HS-27A (cell line): Measurements from ENCODE around the gene KCNMB1.

Experiments
- DNase-seq: peaks from one replicate; pipeline ENCODE4 v3.0.0-alpha.2; 2012; ENCODE audit warnings: low read depth, missing footprints

Gene KCNMB1

GRCh38 chr5:170388818-170389549, at the start of gene KCNMB1:
KCNMB1 (minus strand) TSS chr5:170389367; CDS start chr5:170385447, 3,920 bp downstream.
- no peak for DNase-seq

GRCh38 chr5:170438581-170438980, 49.4 kb upstream of the KCNMB1 start:
- DNase-seq = no peak

- DNase-seq = no peak
Measured at GRCh38 chr5:170437621-170438375, 48.6 kb upstream of the KCNMB1 start.

- no peak for DNase-seq
Measured at GRCh38 chr5:170436335-170436734, 47.2 kb upstream of the KCNMB1 start.

- no peak for DNase-seq
Measured at GRCh38 chr5:170434966-170435605, 45.9 kb upstream of the KCNMB1 start.

GRCh38 chr5:170432669-170433068, 43.5 kb upstream of the KCNMB1 start:
- no peak for DNase-seq

GRCh38 chr5:170431571-170431970, 42.4 kb upstream of the KCNMB1 start:
- no peak for DNase-seq

- no peak for DNase-seq
Measured at GRCh38 chr5:170430866-170431437, 41.8 kb upstream of the KCNMB1 start.

GRCh38 chr5:170430256-170430655, 41.1 kb upstream of the KCNMB1 start:
- no peak for DNase-seq

- DNase-seq = no peak
Measured at GRCh38 chr5:170429014-170429413, 39.8 kb upstream of the KCNMB1 start.

GRCh38 chr5:170427672-170428236, 38.6 kb upstream of the KCNMB1 start:
- no peak for DNase-seq

- DNase-seq = no peak
Measured at GRCh38 chr5:170426786-170427185, 37.6 kb upstream of the KCNMB1 start.

GRCh38 chr5:170426149-170426767, 37.1 kb upstream of the KCNMB1 start:
- no peak for DNase-seq

GRCh38 chr5:170425731-170426130, 36.6 kb upstream of the KCNMB1 start:
- DNase-seq = no peak

- no peak for DNase-seq
Measured at GRCh38 chr5:170424629-170425028, 35.5 kb upstream of the KCNMB1 start.

GRCh38 chr5:170423692-170424091, 34.5 kb upstream of the KCNMB1 start:
- DNase-seq = no peak

GRCh38 chr5:170421826-170422225, 32.7 kb upstream of the KCNMB1 start:
- no peak for DNase-seq

- DNase-seq = peak; percentile 12
Measured at GRCh38 chr5:170420806-170421412, 31.7 kb upstream of the KCNMB1 start.

GRCh38 chr5:170419643-170420042, 30.5 kb upstream of the KCNMB1 start:
- no peak for DNase-seq

GRCh38 chr5:170418736-170419135, 29.6 kb upstream of the KCNMB1 start:
- no peak for DNase-seq

GRCh38 chr5:170416526-170416925, 27.4 kb upstream of the KCNMB1 start:
- no peak for DNase-seq
